GM12892 (cell line): Measurements from ENCODE around the gene COQ8B.

Source experiments
- POLR2A ChIP-seq: IDR thresholded peaks from 2 replicates; pipeline ENCODE4 v1.6.1; 2011; ENCODE audit warnings: low read depth, low read length, control low read depth
- TAF1 ChIP-seq: IDR thresholded peaks from 2 replicates; pipeline ENCODE4 v1.6.1; 2011; ENCODE audit warnings: low read depth, mild to moderate bottlenecking, control low read depth, low read length, borderline replicate concordance

DNA sequence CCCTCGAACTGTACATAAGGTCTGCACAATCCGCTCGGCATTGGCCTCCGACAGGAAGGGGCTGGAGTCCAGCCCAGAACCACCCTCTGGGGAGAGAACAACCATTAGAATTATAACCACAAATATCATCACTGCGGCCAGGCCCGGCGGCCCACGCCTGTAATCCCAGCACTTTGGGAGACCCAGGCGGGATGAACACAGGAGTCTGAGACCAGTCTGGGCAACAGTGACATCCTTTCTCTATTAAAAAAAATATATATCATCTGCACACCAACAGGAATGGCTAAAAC is 11.4 kb downstream of the COQ8B start:
- TF ChIP-seq POLR2A, result no peak
- no peak for TF ChIP-seq TAF1
